Measurements from ENCODE around the gene KIF26B.

KIF26B gene

DNA sequence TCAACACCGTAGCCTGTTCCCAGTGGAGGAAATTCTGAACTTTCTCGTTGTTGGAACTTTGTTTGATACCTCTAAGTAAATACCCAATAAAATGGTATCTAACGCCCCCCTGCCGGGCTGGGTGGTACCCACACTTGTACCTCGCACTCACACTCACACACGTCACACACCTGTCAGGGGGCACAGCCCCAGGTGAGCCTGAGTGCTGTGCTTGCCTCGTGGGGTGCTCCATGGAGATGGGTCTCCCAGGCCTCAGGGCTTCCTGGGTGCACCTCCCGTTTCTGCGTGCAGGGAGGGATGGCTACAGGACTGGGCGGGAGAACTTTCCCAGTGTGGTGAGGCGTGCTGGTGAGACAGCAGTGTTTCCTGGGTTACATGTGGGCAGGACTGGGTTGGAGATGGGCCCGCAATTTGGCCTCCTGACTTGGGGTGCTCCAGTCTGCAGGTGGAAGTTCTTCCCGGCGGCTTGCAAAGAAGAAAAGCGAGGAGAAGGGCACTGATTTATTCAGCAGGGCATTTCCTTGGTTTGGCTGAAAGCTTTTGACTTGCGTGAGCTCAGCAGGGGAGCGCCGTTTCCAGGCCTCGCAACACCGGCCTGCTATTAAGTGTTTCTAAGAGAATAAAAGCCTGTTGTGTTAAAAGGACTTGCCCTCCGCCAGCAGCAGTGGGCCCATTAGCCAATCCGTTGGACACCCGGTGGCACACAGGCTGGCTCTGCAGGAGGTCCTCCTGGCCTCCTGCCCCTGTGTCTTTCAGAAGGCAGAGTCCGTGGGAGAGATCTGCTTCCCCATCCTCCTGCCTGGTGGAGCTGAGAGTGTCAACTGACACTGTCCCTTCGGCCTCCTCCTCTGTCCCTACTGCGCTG lies 79.7 kb downstream of the KIF26B start:
- DNase-seq (ENCODE audit: insufficient read length, low spot score) (no peak), FAIRE-seq (no peak)

GRCh38 chr1:245235156-245235555 lies 80.4 kb downstream of the KIF26B start:
- FAIRE-seq, result no peak
- no peak for DNase-seq (ENCODE audit: insufficient read length, low spot score)

GRCh38 chr1:245240648-245241165 lies 85.9 kb downstream of the KIF26B start:
- DNase-seq (ENCODE audit: insufficient read length, low spot score) (no peak), FAIRE-seq (no peak)

- DNase-seq (ENCODE audit: insufficient read length, low spot score) (no peak), FAIRE-seq (no peak)
Measured at GRCh38 chr1:245241526-245242130, 86.8 kb downstream of the KIF26B start.

- FAIRE-seq (no peak), DNase-seq (ENCODE audit: insufficient read length, low spot score) (no peak)
Measured at GRCh38 chr1:245242989-245243388, 88.2 kb downstream of the KIF26B start.

DNA sequence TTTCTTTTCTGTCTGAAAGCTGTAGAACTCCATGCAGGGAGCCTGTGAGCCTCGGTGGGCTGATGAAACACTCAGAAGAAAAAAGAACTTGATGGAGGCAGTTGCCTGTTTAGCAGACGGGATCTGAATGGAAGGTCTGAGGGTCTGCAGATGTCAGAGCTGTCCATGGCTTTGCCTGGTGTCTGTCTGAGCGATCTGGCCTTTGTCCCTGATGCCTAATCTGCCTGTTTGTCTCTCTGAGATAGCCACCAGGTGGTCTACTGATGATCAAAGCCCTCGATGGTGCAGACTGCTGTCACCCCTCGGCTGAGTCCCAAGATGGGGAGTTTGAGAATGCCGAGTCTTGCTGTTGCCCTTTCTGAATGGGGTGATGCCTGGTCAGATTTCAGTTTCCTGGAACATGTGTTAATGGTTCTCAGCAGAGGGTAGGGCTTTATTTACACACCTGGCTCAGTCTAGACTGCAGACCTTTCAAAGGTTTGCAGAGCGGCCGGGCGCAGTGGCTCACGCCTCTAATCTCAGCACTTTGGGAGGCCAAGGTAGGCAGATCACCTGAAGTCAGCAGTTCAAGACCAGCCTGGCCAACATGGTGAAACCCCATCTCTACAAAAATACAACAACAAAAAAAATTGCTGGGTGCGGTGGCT lies 90.4 kb downstream of the KIF26B start:
- no peak for FAIRE-seq

DNA sequence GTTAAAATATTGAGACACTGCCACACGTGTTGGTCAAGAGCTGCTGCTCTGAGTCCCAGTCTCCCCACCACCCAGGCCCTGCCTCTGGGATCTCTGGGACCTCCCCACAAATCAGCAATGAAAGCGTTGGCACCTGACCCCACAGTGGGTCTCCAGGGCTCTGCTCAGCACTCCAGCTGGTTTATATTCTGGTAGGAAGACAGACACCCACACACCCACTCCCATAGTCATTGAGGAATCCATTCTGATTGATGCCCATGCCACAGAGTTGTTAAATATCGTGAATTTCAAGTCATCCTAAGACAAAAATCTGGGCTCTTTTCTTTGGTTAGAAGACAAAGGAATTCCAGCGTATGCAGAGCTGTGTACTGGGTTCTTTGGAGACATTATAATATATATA lies 91.6 kb downstream of the KIF26B start:
- no peak for FAIRE-seq
- DNase-seq (ENCODE audit: insufficient read length, low spot score), result no peak

More for the DNA sequence above, 90.4 kb downstream of the KIF26B start:
- DNase-seq (ENCODE audit: insufficient read length, low spot score), result no peak

DNA sequence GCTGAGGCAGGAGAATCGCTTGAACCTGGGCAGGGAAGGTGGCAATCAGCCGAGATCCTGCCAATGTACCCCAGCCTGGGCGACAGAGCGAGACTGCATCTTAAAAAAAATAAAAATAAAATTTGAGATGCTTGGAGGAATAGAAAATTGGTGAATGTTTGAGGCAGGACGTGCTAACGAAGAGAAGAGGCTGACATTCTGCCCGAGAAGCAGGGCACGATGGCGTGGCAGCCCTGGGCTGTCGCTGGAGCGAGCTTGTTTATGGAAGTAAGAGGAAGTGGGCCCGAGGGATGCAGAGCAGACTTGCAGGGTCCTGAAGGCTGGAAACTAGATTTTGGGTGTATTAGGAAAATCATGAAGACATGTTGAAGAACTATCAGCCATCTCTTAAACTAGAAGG lies 92.6 kb downstream of the KIF26B start:
- no peak for FAIRE-seq

DNA sequence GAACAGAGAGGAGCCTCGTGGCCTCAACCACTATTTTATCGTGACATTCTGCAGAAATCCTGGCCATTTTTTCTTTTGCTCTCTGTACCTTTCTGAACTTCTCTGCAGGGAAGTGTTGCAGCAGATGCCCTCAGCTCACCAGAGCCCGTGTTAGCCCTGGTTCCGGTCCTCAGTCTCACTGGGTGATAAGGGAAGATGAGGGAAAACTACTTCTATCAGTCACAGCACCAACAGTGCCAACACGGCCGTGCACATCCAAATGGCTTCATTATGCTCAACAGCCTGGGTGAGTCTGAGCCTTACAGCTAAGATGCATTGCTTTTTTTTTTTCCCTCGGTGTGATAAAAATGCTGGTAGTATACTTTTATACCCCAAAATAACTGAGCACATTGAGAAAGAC lies 93.0 kb downstream of the KIF26B start:
- FAIRE-seq, result no peak

More for the DNA sequence above, 92.6 kb downstream of the KIF26B start:
- DNase-seq (ENCODE audit: insufficient read length, low spot score), result no peak

GRCh38 chr1:245248231-245248731 lies 93.5 kb downstream of the KIF26B start:
- FAIRE-seq (no peak), DNase-seq (ENCODE audit: insufficient read length, low spot score) (no peak)

More for the DNA sequence above, 93.0 kb downstream of the KIF26B start:
- no peak for DNase-seq (ENCODE audit: insufficient read length, low spot score)

DNA sequence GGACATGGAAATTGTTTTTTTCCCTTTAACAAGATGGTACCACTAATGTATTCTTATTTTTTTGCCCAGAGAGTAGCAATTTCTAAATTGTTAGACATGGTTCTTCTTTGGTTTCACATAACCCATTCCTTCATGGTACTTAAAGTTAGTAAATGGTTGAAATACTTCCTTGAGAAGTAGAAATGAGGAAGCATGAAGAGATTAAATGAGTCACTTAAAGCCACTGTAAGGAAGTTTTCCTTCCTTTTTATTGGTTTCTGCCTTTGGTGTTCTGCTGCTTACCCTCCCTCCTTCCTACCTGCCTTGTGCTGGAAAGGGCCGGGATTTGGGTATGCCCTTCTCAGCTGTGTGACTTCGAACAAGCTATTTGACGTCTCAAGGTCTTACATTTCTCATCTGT lies 101.0 kb downstream of the KIF26B start:
- no peak for DNase-seq (ENCODE audit: insufficient read length, low spot score)
- FAIRE-seq, result no peak

GRCh38 chr1:245256528-245256927 lies 101.7 kb downstream of the KIF26B start:
- DNase-seq (ENCODE audit: insufficient read length, low spot score) (no peak), FAIRE-seq (no peak)

DNA sequence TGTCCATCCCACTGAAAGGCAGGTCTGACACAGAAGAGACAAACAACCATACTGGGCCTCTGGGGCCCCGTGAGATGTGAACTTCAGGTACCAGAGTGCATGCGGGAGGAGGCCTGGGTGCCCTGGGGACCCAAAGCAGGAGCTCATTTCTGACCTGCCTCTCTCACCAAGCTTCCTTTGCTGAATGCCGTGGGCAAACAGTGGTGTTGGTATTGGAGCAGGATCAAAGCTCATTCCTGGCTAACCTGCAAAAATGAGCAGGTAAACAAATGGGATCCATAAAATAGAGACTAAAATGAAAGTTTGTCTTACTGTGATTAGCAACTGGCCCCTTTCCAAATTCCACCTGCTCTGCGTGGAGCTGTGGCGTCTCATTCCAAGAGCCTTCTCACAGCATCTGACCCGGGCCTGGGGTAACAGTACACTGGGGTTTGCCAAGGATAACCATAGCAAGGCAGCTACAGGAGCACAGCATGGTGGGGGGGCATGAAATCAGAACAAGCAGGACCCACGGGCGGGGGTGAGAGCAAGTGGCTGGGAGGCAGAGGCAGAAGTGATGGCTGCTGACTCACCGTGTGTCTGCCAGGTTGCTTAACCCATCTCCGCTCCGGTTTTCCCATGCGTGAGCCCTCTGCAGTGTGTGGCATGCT lies 103.6 kb downstream of the KIF26B start:
- DNase-seq (ENCODE audit: insufficient read length, low spot score), result no peak
- no peak for FAIRE-seq

DNA sequence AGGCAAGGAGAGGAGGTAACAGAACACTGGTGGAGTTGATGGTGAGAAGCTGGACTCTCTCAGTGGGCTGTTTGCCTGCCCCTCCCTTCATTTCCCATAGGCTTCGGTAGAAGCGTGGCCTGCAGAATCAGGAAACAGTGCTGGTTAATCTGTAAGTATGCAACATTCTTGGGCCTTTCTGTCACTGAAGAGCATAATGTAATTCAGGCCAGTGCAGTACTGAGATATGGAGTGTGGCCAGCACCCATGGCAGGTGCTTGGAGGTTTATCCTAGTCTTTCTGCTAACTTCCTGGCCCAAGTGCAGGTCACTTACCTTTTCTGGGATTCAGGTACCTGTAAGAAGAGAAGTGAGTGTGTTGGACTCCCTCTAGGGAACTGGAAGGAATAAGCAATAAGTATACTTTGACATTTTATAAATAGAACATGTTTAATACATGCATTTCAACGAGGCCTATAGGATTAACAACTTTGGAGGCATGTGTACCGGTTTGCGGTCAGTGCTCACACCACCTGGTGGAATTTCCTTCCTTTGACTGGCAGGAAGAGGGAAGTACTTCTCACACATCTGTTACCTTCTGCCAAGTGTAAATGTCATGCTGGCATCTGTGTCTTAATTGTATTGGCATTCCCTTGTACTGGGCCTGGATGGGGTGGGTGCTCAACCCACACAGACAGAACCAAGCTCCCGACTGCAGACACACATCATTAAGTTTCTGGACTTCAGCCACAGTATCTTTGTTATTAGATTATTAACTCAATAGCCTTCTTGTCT lies 105.5 kb downstream of the KIF26B start:
- no peak for DNase-seq (ENCODE audit: insufficient read length, low spot score)
- FAIRE-seq, result no peak

DNA sequence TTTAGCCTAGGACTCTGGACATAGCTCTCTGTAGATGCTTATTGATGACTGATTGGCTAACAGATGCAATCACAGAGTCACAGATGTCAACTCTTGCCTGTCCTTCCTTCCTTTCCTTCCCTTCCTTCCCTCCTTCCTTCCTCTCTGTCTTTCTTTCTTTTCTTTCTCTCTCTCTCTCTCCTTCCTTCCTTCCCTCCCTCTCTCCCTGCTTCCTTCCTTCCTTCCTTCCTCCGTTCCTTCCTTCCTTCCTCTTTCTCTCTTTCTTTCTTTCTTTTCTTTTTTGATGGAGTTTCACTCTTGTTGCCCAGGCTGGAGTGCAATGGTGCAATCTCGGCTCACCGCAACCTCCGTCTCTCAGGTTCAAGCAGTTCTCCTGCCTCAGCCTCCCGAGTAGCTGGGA lies 106.1 kb downstream of the KIF26B start:
- FAIRE-seq (no peak), DNase-seq (ENCODE audit: insufficient read length, low spot score) (no peak)

GRCh38 chr1:245261786-245262185 lies 107.0 kb downstream of the KIF26B start:
- FAIRE-seq (no peak), DNase-seq (ENCODE audit: insufficient read length, low spot score) (no peak)

- FAIRE-seq (no peak), DNase-seq (ENCODE audit: insufficient read length, low spot score) (no peak)
Measured at GRCh38 chr1:245263529-245264095, 108.8 kb downstream of the KIF26B start.

DNA sequence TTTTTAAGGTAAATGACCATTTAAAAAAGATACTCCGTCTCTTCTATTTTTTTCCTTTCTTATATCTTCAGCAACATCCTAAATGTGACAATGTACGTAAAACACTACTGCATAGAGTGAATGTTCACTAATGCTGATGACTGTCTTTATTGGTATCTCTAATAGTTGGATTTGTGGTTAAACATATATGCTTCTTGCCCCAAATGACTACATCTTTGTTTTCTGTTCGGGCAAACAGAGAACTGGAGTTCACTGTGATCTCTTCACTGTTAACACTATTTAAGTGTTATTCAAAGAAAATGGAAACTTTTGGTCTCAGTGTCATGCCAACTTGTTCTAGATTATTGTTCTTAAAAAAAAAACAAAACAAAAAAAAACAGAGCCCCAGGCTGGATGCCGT lies 109.4 kb downstream of the KIF26B start:
- no peak for DNase-seq (ENCODE audit: insufficient read length, low spot score)
- FAIRE-seq, result no peak

DNA sequence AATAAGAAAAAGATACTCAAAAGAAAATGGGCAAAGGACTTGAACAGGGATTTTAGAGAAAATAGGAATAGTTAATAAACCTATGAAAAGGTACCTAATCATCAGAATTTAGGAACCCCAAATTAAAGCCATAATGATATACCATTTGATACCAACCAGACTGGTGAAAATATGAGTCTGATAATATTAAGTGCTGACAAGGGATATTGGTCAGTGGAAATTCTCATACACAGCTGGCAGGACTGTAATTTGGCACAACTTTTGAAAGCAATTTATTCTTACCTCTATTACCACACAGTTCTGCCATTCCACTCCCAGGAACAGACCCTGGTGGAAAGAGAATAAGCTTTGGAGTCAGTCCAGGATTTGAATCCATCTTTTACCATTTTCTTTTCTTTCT lies 111.3 kb downstream of the KIF26B start:
- no peak for FAIRE-seq
- no peak for DNase-seq (ENCODE audit: insufficient read length, low spot score)

DNA sequence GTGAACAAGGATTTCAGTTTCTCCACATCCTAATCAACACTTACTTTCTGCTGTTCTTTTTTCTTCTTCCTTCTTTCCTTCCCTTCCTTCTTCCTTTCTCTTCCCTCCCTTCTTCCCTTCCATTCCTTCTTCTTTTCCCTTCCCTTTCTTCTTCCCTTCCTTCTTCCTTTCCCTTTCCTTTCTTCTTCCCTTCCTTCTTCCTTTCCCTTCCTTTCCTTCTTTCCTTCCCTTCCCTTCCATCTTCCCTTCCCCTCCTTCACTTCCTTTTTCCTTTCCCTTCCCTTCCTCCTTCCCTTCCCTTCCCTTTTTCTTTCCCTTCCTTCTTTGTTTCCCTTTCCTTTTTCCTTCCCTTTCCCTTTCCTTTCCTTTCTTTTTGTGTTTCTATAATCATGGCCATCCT lies 115.3 kb downstream of the KIF26B start:
- DNase-seq (ENCODE audit: insufficient read length, low spot score) (no peak), FAIRE-seq (no peak)

Measured in GM19239 (cell line).